Measurements from ENCODE around the gene SUSD3. TPM values are rescaled to one million over a fixed set of nuclear protein-coding genes. Genes with fewer than 3 reads are reported as not detected.

SUSD3 gene
- total RNA-seq, 1 experiment from 2014 or later: 11.9 TPM

GRCh38 chr9:93020771-93021670, 37.5 kb upstream of the SUSD3 start (continued):
- TF ChIP-seq FOXK1 (CRISPR knock-in tag; IDR thresholded peaks at IDR 0.05) (no peak), MYBL2 (CRISPR knock-in tag; IDR thresholded peaks at IDR 0.05) (no peak), ZNF671 (CRISPR knock-in tag; IDR thresholded peaks at IDR 0.05) (no peak), HMGXB4 (CRISPR knock-in tag; IDR thresholded peaks at IDR 0.05) (no peak), GABPB1 (CRISPR knock-in tag; IDR thresholded peaks at IDR 0.05) (no peak), SOX15 (CRISPR knock-in tag; IDR thresholded peaks at IDR 0.05) (no peak), ZNF138 (CRISPR knock-in tag; conservative IDR thresholded peaks at IDR 0.05) (no peak), ARID4B (CRISPR knock-in tag; IDR thresholded peaks at IDR 0.05; ENCODE audit: borderline replicate concordance) (no peak), ZNF512 (CRISPR knock-in tag; IDR thresholded peaks at IDR 0.05; ENCODE audit: borderline replicate concordance) (no peak), PREB (CRISPR knock-in tag; IDR thresholded peaks at IDR 0.05; ENCODE audit: borderline replicate concordance) (no peak), ZNF317 (CRISPR knock-in tag; IDR thresholded peaks at IDR 0.05; ENCODE audit: borderline replicate concordance, low read depth) (no peak)

- Mint-ChIP-seq H3K4me3 (no peak overlapping the region), H3K9me3 (no peaks in the 10 kb centered on the region), H3K27ac (no peak overlapping the region), H3K36me3 (no peaks in the 10 kb centered on the region), H3K4me1 (peaks cover 14% of the 10 kb centered on the region), H3K27me3 (ENCODE audit: low read depth) (no peaks in the 10 kb centered on the region; the same call in 1 of the 2 replicates)
- DNase-seq (ENCODE audit: low spot score) (no peak), ATAC-seq (no peak)
- ChIA-PET POLR2A (no interaction called here), CTCF (no interaction called here)
- TF ChIP-seq ETV6 (CRISPR knock-in tag; IDR thresholded peaks at IDR 0.05) (no peak), ATF2 (CRISPR knock-in tag; IDR thresholded peaks at IDR 0.05; ENCODE audit: borderline replicate concordance, low read depth) (no peak), JAZF1 (CRISPR knock-in tag; IDR thresholded peaks at IDR 0.05) (no peak), CBFB (CRISPR knock-in tag; IDR thresholded peaks at IDR 0.05; ENCODE audit: low read depth) (no peak), CDX4 (CRISPR knock-in tag; IDR thresholded peaks at IDR 0.05; ENCODE audit: borderline replicate concordance) (no peak), TP53 (CRISPR knock-in tag; IDR thresholded peaks at IDR 0.05) (no peak), ZNF219 (CRISPR knock-in tag; IDR thresholded peaks at IDR 0.05; ENCODE audit: borderline replicate concordance) (no peak), ARID4B (CRISPR knock-in tag; IDR thresholded peaks at IDR 0.05; ENCODE audit: borderline replicate concordance) (no peak)
Measured at GRCh38 chr9:93022066-93022465, 36.4 kb upstream of the SUSD3 start.
